Panc1 (cell line): ENCODE measurements around the gene TSPAN33. TPM values are rescaled to one million over a fixed set of nuclear protein-coding genes. Genes with fewer than 3 reads are reported as not detected.

Experiments
- ATAC-seq: fragments of 200-7000 bp; cut with Tn5 transposase; 2 replicates; pipeline ENCODE4 v1.9.1; 2020; ENCODE audit warnings: mild to moderate bottlenecking, moderate library complexity
- BruUV-seq: library from RNA; stranded (reverse); fragments of 400-500 nt; replicated peaks from 2 replicates; lab custom pipeline; 2021; lab: Mats Ljungman, UMichigan
- CTCF ChIA-PET: fragments of 300-600 bp; sonication (Branson Sonifier 250); formaldehyde crosslinking; loops from one replicate; lab custom pipeline; 2022; ENCODE audit warnings: antibody characterized with exemption; lab: Charles Lee
- POLR2A ChIA-PET: fragments of 300-600 bp; sonication (Branson Sonifier 250); formaldehyde crosslinking; loops from one replicate; lab custom pipeline; 2022; ENCODE audit warnings: antibody characterized with exemption; lab: Charles Lee
- DNase-seq: peaks from one replicate; pipeline ENCODE4 v3.0.0-alpha.2; 2010; ENCODE audit warnings: low read depth, low spot score
- H3K27ac ChIP-seq: 2 replicates; pipeline ENCODE4 v1.5.1; 2011; ENCODE audit warnings: mild to moderate bottlenecking, low read length, inconsistent platforms
- H3K27me3 ChIP-seq: fragments of 200-500 bp; sonication (Bioruptor generic); 2 replicates; pipeline ENCODE4 v1.6.0; 2014; ENCODE audit warnings: low read length, inconsistent platforms; ENCODE audit not compliant: control insufficient read depth, insufficient read depth
- H3K36me3 ChIP-seq: fragments of 200-500 bp; sonication (Bioruptor generic); 2 replicates; pipeline ENCODE4 v1.5.1; 2014; ENCODE audit warnings: inconsistent platforms, mild to moderate bottlenecking, low read length, moderate library complexity; ENCODE audit not compliant: control insufficient read depth, insufficient read depth
- H3K4me1 ChIP-seq: 2 replicates; pipeline ENCODE4 v1.5.1; 2011; ENCODE audit warnings: inconsistent platforms, mild to moderate bottlenecking, low read length, moderate library complexity; ENCODE audit not compliant: control insufficient read depth, insufficient read depth
- H3K4me3 ChIP-seq, 2 experiments: 2 replicates each; pipeline ENCODE4 v1.5.1; 2011 to 2012; ENCODE audit warnings: low read depth in 2 of 2, low read length in 2 of 2, mild to moderate bottlenecking in 2 of 2, inconsistent platforms in 1 of 2, moderate library complexity in 1 of 2
- H3K9me3 ChIP-seq: fragments of 200-500 bp; sonication (Bioruptor generic); 2 replicates; pipeline ENCODE4 v1.5.1; 2014; ENCODE audit warnings: low read depth, mild to moderate bottlenecking, inconsistent platforms, low read length, moderate library complexity; ENCODE audit not compliant: control insufficient read depth, insufficient read depth
- CTCF ChIP-seq: fragments of 450-650 bp; IDR thresholded peaks from 2 replicates; pipeline ENCODE4 v1.5.1; 2017; ENCODE audit warnings: mild to moderate bottlenecking
- POLR2AphosphoS5 ChIP-seq: IDR thresholded peaks from 2 replicates; pipeline ENCODE4 v1.6.1; 2012; ENCODE audit warnings: mild to moderate bottlenecking, low read depth, low read length, moderate library complexity
- REST ChIP-seq, 2 experiments: IDR thresholded peaks; 2 replicates each; pipeline ENCODE4 v1.6.1; 2011 to 2012; ENCODE audit warnings: low read depth in 2 of 2, control low read depth in 1 of 2, low read length in 1 of 2, mild to moderate bottlenecking in 1 of 2, moderate library complexity in 1 of 2; ENCODE audit not compliant: insufficient read depth in 1 of 2
- SIN3A ChIP-seq: IDR thresholded peaks from 2 replicates; pipeline ENCODE4 v1.6.1; 2012; ENCODE audit warnings: low read depth, mild to moderate bottlenecking, low read length, moderate library complexity, borderline replicate concordance; ENCODE audit not compliant: insufficient read depth
- TCF7L2 ChIP-seq: IDR thresholded peaks from 2 replicates; pipeline ENCODE4 v1.6.1; 2011; ENCODE audit warnings: mild to moderate bottlenecking, low read depth, low read length, inconsistent platforms
- in situ Hi-C: cut with HindIII; loops from 2 replicates; pipeline ENCODE4 v1.10.0; 2016; ENCODE audit warnings: low sequenced_read_pairs, low pct_unique_long_range_greater_than_20kb
- intact Hi-C: fragments of 100-400 bp; cut with micrococcal nuclease; formaldehyde crosslinking; loops from one replicate; pipeline ENCODE4 v1.10.0; 2022; ENCODE audit not compliant: unreplicated experiment
- total RNA-seq: library from RNA; stranded (reverse); gene quantifications from one replicate; pipeline ENCODE4 v1.2.1, GENCODE V29; 2021; ENCODE audit not compliant: unreplicated experiment

Gene TSPAN33
- total RNA-seq, 1 experiment from 2014 or later, result 5.4 TPM

GRCh38 chr7:129191272-129191671 is 46.8 kb downstream of the TSPAN33 start:
- no peak for DNase-seq
- Histone ChIP-seq H3K9me3 (no peaks in the 10 kb centered on the region), H3K27ac (no peak overlapping the region), H3K4me1 (no peaks in the 10 kb centered on the region), H3K4me3 (no peak overlapping the region), H3K36me3 (no peaks in the 10 kb centered on the region), H3K27me3 (peaks cover 14% of the 10 kb centered on the region)
- TF ChIP-seq TCF7L2 (no peak), SIN3A (no peak), POLR2AphosphoS5 (no peak), REST (IDR thresholded peaks at IDR 0.05; ENCODE audit: insufficient read depth in 1 of 2, low read depth in 2 of 2, low read length in 1 of 2) (no peak), CTCF (no peak)
- CTCF ChIA-PET, result no interaction called here
- intact Hi-C loops, result no loop called here
- POLR2A ChIA-PET, result no interaction called here
- BruUV-seq, result no TSS peak
- in situ Hi-C loops, result no loop called here
- no peak for ATAC-seq

GRCh38 chr7:129193892-129194291 is 49.4 kb downstream of the TSPAN33 start:
- H3K4me3 ChIP-seq, result no peak overlapping the region
- in situ Hi-C loops, result no loop called here
- POLR2A ChIA-PET, result interaction anchor here (0.6 kb wide), 1 partner anchor 36 kb away, joined by 7 read pairs; no protein-coding TSS in a partner anchor
- H3K36me3 ChIP-seq, result no peaks in the 10 kb centered on the region
- no peaks in the 10 kb centered on the region for H3K4me1 ChIP-seq
- no TSS peak for BruUV-seq
- TF ChIP-seq TCF7L2 (no peak), CTCF (no peak), POLR2AphosphoS5 (no peak), SIN3A (no peak), REST (IDR thresholded peaks at IDR 0.05; ENCODE audit: insufficient read depth in 1 of 2, low read depth in 2 of 2, low read length in 1 of 2) (no peak)
- ATAC-seq, result no peak
- intact Hi-C loops, result no loop called here
- CTCF ChIA-PET, result interaction anchor here (1.1 kb wide), 1 partner anchor 17 kb away, joined by 3 read pairs; no protein-coding TSS in a partner anchor
- H3K27ac ChIP-seq, result no peak overlapping the region
- DNase-seq, result no peak
- H3K27me3 ChIP-seq, result peaks cover 11% of the 10 kb centered on the region
- H3K9me3 ChIP-seq, result no peaks in the 10 kb centered on the region
